Activated CD8-positive, alpha-beta memory T cell treated with anti-CD3 and anti-CD28 coated beads for 48 hours (primary cell): ENCODE measurements around the gene PDLIM7.
"Not testable (repeated sequence)": the region's sequence is repeated elsewhere in the genome, so short reads cannot be mapped to it uniquely, and the experiment has no call there.

ENCODE experiments used
- DNase-seq, 3 experiments: peaks; one replicate each; pipeline ENCODE4 v3.0.0-alpha.2; 2020; ENCODE audit warnings: low read depth in 2 of 3, low spot score in 2 of 3

The PDLIM7 gene

GRCh38 chr5:177491983-177492746, 5.2 kb downstream of the PDLIM7 start:
- DNase-seq, result no peak

GRCh38 chr5:177491429-177491945, 5.9 kb downstream of the PDLIM7 start:
- no peak for DNase-seq

DNA sequence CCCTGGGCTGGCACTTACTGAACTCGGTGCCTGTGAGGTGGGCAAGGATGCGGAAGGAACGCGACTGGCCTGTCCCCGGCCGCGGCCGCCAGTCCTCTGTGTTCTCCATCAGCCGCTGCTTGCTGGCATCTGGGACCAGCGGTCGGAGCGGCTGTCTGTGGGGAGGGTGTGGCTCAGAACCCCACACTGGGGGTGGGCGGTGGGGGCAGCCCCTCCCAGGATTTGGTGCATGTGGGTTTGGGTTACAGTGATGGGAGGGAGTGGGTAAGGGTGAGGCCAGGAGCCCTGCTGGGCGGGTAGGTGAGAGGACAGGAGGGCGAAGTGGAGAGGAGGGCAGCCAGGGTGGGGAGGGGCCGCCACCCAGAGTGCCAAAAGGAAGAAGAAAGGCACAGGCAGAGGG, 6.4 kb downstream of the PDLIM7 start:
- DNase-seq, result no peak

DNA sequence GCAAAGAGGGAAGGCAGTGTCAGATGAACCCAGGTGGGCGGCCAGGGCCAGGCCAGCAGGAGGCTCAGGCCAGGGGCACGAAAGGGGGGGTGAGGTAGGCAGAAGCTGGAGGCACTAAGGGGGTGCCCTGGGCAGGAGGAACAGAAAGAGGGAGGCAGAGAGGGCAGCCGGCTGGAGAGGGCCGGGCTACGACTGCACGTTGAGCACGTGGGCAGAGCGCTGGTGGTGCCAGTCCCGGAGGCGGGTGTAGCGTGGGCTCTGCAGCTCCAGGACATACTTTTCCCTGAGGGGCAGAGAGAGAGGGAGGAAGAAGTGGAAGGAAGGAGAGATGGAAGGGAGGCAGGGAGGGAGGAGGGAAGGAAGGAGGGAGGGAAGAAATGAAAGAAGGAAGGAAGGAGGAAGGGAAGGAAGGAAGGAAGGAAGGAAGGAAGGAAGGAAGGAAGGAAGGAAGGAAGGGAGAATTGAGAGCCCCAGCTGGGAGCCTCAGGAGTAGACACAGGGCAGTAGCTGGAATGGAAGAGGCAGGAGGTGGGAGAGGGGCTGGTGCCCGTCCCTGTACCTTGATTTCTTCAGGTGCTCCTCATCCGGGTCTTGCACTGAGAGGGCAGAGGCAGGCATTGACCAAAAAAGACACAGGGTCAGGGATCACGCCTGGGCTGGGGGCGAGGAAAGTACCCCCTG, 7.0 kb downstream of the PDLIM7 start:
- no peak for DNase-seq

DNA sequence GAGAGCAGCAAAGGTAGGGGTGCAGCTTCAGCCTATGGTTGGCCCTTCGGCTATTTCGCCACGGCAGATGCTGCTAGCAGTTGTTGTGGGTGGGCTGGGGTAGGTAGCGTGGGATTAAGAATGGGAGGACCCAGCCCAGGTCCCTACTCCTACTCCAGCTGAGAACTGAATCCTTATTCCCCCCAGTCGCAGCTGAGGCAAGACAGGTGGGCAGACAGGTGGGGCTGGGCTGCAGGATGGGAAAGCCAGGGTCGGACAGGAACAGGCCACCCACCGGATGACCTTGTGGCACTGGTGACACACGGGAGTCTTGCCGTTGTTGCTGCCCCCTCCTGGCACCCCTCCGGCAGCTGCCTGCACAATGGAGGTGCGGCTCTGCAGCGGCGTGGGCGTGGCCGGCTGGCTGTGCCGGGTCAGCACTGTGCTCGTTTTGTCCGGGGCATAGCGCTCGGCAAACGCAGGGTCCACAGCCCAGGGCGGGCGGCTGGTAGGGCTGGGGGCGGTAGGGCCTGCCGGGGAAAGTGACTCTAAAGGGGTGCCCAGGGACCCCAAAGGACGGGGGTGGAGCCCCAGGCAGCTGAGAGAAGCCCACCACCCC, 8.2 kb downstream of the PDLIM7 start:
- DNase-seq, result no peak

GRCh38 chr5:177487975-177488374, 9.4 kb downstream of the PDLIM7 start:
- DNase-seq, result no peak

GRCh38 chr5:177487144-177487543, 10.3 kb downstream of the PDLIM7 start:
- no peak for DNase-seq

GRCh38 chr5:177486256-177486655, 11.1 kb downstream of the PDLIM7 start:
- DNase-seq, result no peak

DNA sequence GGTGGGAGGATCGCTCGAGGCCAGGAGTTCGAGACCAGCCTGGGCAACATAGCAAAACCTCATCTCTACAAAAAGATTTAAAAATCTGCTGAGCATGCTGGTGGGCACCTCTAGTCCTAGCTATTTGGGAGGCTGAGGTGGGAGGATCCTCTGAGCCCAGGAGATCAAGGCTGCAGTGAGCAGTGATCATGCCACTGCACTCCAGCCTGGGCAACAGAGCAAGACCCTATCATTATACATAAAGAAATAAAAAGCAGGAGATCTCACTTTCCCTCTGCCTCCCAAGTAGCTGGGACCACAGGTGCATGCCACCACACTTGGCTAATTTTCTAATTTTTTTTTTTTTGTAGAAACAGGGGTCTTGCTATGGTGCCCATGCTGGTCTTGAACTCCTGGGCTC, 11.7 kb downstream of the PDLIM7 start:
- DNase-seq, result not testable (repeated sequence)

GRCh38 chr5:177484902-177485549, 12.4 kb downstream of the PDLIM7 start:
- DNase-seq, result no peak

DNA sequence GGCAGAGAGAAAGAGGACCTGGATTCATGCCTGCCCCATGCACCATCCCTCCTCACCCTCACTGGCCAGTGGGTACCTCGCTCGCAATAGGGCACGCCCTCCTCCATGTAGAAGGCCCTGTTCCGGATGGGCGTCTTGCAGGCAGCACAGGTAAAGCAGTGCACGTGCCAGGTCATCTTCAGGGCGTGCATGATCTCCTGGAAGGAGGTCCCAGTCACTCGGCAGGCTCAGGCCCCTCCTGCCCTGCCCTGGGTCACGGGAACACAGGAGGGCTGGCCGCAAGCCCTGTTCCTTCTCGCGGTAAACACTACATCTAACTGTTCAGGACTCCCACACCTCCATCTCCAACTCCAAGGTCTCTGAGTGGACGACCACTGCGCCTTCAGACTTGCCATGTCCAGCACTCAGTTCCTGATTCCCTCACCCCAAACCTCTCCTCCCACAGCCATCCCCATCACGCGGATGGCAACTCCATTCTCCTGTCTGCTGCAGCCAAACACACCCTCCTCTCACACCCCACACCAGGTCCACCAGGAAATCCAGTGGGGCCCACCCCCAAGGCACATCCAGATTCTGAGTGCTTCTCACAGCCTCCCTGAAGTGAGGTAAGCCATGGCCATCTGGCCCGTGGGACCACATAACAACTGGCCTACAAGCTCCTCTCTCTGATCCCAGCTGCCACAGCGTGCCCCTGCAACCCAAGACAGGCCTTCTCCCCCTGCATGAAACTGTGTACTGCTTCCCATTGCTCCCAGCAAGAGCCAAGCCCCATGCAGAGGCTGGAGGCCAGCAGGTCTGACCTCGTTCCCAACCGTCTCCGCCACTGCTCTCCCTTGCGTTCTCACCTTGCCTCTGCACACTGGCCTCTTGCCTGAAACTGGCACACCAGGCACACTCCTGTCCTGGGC, 13.2 kb downstream of the PDLIM7 start:
- DNase-seq, result no peak

DNA sequence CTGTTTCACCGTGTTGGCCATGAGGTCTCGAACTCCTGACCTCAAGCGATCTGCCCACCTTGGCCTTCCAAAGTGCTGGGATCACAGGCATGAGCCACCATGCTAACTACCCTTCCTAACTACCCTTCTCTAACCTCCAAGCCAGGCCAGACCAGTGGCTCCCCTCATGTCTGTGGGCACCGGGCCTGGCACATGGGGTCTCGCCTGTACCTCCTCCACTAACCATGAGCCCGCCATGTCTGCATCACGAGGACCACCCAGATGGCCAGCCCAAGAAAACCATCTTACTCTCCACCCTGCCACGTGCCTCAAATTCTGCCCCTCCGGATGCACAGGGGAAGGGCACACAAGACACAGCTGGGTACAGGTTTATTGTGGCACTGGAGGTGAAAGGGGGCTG, 14.4 kb downstream of the PDLIM7 start:
- no peak for DNase-seq

- no peak for DNase-seq
These were observed 15.0 kb downstream of the PDLIM7 start for GRCh38 chr5:177482359-177482795.

GRCh38 chr5:177479774-177480173, 17.6 kb downstream of the PDLIM7 start:
- DNase-seq, result no peak

GRCh38 chr5:177478711-177479646, 18.4 kb downstream of the PDLIM7 start:
- no peak for DNase-seq

- DNase-seq, result no peak
These were observed 19.5 kb downstream of the PDLIM7 start for GRCh38 chr5:177477701-177478477.

GRCh38 chr5:177476531-177477233, 20.7 kb downstream of the PDLIM7 start:
- no peak for DNase-seq
